HepG2 (cell line): ENCODE measurements around the gene SGK1. TPM values are rescaled to one million over a fixed set of nuclear protein-coding genes. Genes with fewer than 3 reads are reported as not detected.

Experiments
- ARNTL ChIP-seq: sonication (generic); formaldehyde crosslinking; IDR thresholded peaks from 2 replicates; pipeline ENCODE4 v1.4.0; 2020; ENCODE audit warnings: mild to moderate bottlenecking, missing genetic modification reagents
- ATF6 ChIP-seq: sonication (generic); formaldehyde crosslinking; conservative IDR thresholded peaks from 2 replicates; pipeline ENCODE4 v1.4.0; 2020; ENCODE audit warnings: missing genetic modification reagents
- CBX2 ChIP-seq, 2 experiments: fragments of 200-600 bp in 1 of 2; sonication (generic); formaldehyde crosslinking in 1 of 2; IDR thresholded peaks; 2 replicates each; pipeline versions ENCODE4 v1.7.0 to v1.8.1; 2018 to 2022; ENCODE audit warnings: low read depth in 2 of 2, low read length in 1 of 2, mild to moderate bottlenecking in 1 of 2, missing genetic modification reagents in 1 of 2
- DR1 ChIP-seq: sonication (generic); formaldehyde crosslinking; IDR thresholded peaks from 2 replicates; pipeline ENCODE4 v1.8.0; 2021; ENCODE audit warnings: mild to moderate bottlenecking, missing genetic modification reagents, inconsistent platforms
- HDAC2 ChIP-seq: sonication (generic); formaldehyde crosslinking; IDR thresholded peaks from 2 replicates; pipeline ENCODE4 v1.4.0; 2020; ENCODE audit warnings: missing genetic modification reagents
- HOXA7 ChIP-seq: sonication (generic); formaldehyde crosslinking; IDR thresholded peaks from 2 replicates; pipeline ENCODE4 v1.8.1; 2022; ENCODE audit warnings: mild to moderate bottlenecking, missing genetic modification reagents, moderate library complexity
- JUND ChIP-seq: sonication (generic); formaldehyde crosslinking; IDR thresholded peaks from 2 replicates; pipeline ENCODE4 v1.8.0; 2022; ENCODE audit warnings: mild to moderate bottlenecking, missing genetic modification reagents
- KAT7 ChIP-seq: IDR thresholded peaks from 2 replicates; pipeline ENCODE4 v1.6.1; 2018; ENCODE audit warnings: borderline replicate concordance, missing compliant biosample characterization
- KDM1A ChIP-seq: IDR thresholded peaks from 2 replicates; pipeline ENCODE4 v1.6.1; 2016; ENCODE audit warnings: missing compliant biosample characterization
- KLF12 ChIP-seq: sonication (generic); formaldehyde crosslinking; IDR thresholded peaks from 2 replicates; pipeline ENCODE4 v1.4.0; 2020; ENCODE audit warnings: missing genetic modification reagents, borderline replicate concordance
- KLF9 ChIP-seq: IDR thresholded peaks from 2 replicates; pipeline ENCODE4 v1.6.1; 2016; ENCODE audit warnings: low read depth
- MAFK ChIP-seq, 2 experiments: IDR thresholded peaks in 1 of 2; conservative IDR thresholded peaks in 1 of 2; 2 replicates each; pipeline ENCODE4 v1.6.1; 2011; ENCODE audit warnings: improper control_type of control experiment in 2 of 2, low read length in 2 of 2
- PATZ1 ChIP-seq: sonication (generic); formaldehyde crosslinking; IDR thresholded peaks from 2 replicates; pipeline ENCODE4 v1.4.0; 2020; ENCODE audit warnings: missing genetic modification reagents
- REPIN1 ChIP-seq: sonication (generic); formaldehyde crosslinking; IDR thresholded peaks from 2 replicates; pipeline ENCODE4 v1.8.0; 2022; ENCODE audit warnings: missing genetic modification reagents, low read depth, mild to moderate bottlenecking, borderline replicate concordance
- SIN3B ChIP-seq: fragments of 150-350 bp; IDR thresholded peaks from 2 replicates; pipeline ENCODE4 v1.6.1; 2014; ENCODE audit warnings: low read length
- SMAD1 ChIP-seq: sonication (generic); formaldehyde crosslinking; IDR thresholded peaks from 2 replicates; pipeline ENCODE4 v1.4.0; 2020; ENCODE audit warnings: missing genetic modification reagents, low read depth, mild to moderate bottlenecking, borderline replicate concordance
- SNRNP70 ChIP-seq: fragments of 200-400 bp; formaldehyde crosslinking; IDR thresholded peaks from 2 replicates; pipeline ENCODE4 v1.6.1; 2017; ENCODE audit warnings: mild to moderate bottlenecking, low read depth, low read length, moderate library complexity
- SOX13 ChIP-seq, 3 experiments: fragments of 450-650 bp in 1 of 3; sonication (generic) in 1 of 3; formaldehyde crosslinking in 1 of 3; IDR thresholded peaks in 2 of 3; conservative IDR thresholded peaks in 1 of 3; 2 replicates each; pipeline versions ENCODE4 v1.5.0 to v1.6.1; 2016 to 2020; ENCODE audit warnings: antibody characterized with exemption in 1 of 3, mild to moderate bottlenecking in 1 of 3, missing compliant biosample characterization in 1 of 3, missing genetic modification reagents in 1 of 3, moderate library complexity in 1 of 3
- SP5 ChIP-seq: IDR thresholded peaks from 2 replicates; pipeline ENCODE4 v1.6.1; 2016; ENCODE audit warnings: low read depth, borderline replicate concordance
- TCF7 ChIP-seq: sonication (generic); IDR thresholded peaks from 2 replicates; pipeline ENCODE4 v1.6.1; 2016; ENCODE audit warnings: antibody characterized with exemption, low read depth
- TEAD3 ChIP-seq: optimal IDR thresholded peaks from 2 replicates; pipeline ENCODE3; 2016; ENCODE audit warnings: borderline replicate concordance
- TSC22D2 ChIP-seq: sonication (generic); formaldehyde crosslinking; IDR thresholded peaks from 2 replicates; pipeline ENCODE4 v1.5.1; 2020; ENCODE audit warnings: missing genetic modification reagents, mild to moderate bottlenecking, borderline replicate concordance
- ZC3H4 ChIP-seq: sonication (generic); formaldehyde crosslinking; IDR thresholded peaks from 2 replicates; pipeline ENCODE4 v1.4.0; 2020; ENCODE audit warnings: missing genetic modification reagents, borderline replicate concordance
- ZNF138 ChIP-seq: sonication (generic); formaldehyde crosslinking; IDR thresholded peaks from 2 replicates; pipeline ENCODE4 v1.5.0; 2020; ENCODE audit warnings: mild to moderate bottlenecking, low read depth, missing genetic modification reagents
- ZNF24 ChIP-seq: fragments of 450-650 bp; IDR thresholded peaks from 2 replicates; pipeline ENCODE4 v1.6.1; 2017; ENCODE audit warnings: antibody characterized with exemption, mild to moderate bottlenecking
- ZNF296 ChIP-seq: sonication (generic); formaldehyde crosslinking; conservative IDR thresholded peaks from 2 replicates; pipeline ENCODE4 v1.5.0; 2020; ENCODE audit warnings: mild to moderate bottlenecking, missing genetic modification reagents
- ZNF605 ChIP-seq: sonication (generic); formaldehyde crosslinking; IDR thresholded peaks from 2 replicates; pipeline ENCODE4 v1.8.0; 2022; ENCODE audit warnings: mild to moderate bottlenecking, missing genetic modification reagents
- ZNF713 ChIP-seq: sonication (generic); formaldehyde crosslinking; IDR thresholded peaks from 2 replicates; pipeline ENCODE4 v1.4.0; 2020; ENCODE audit warnings: mild to moderate bottlenecking, missing genetic modification reagents
- ZNF878 ChIP-seq: sonication (generic); formaldehyde crosslinking; IDR thresholded peaks from 2 replicates; pipeline ENCODE4 v1.8.1; 2023; ENCODE audit warnings: mild to moderate bottlenecking, missing genetic modification reagents, moderate library complexity
- polyA plus RNA-seq, 8 experiments: library from polyadenylated mRNA; depleted of rRNA in 3 of 8; stranded (reverse) in 7 of 8; unstranded in 1 of 8; fragments of >200 nt; fragmentation: Illumina TruSeq in 4 of 8; extraction: Trizol in 4 of 8; gene quantifications; 2 replicates each; pipeline versions ENCODE4 v1.2.1 to v1.2.3, GENCODE V29; 2011 to 2016; ENCODE audit warnings: low read depth in 4 of 8, missing spikeins in 1 of 8, mixed read lengths in 1 of 8; ENCODE audit not compliant: insufficient read depth in 1 of 8
- total RNA-seq, 5 experiments: library from RNA; depleted of rRNA; stranded (reverse); fragments of >200 nt; fragmentation: Illumina TruSeq; extraction: Trizol; gene quantifications; 2 replicates each; pipeline ENCODE4 v1.2.3, GENCODE V29; 2016; ENCODE audit warnings: low read depth in 1 of 5

The SGK1 gene
- total and polyA plus RNA-seq, 2 of the 13 experiments (the other 11 are each of a cell fraction or from before 2014, with no cell fraction given) = 56.1 to 56.2 TPM

- TF ChIP-seq TEAD3 (CRISPR knock-in tag) = peak; percentile 97
- peak; percentile 97 for TF ChIP-seq HDAC2 (CRISPR knock-in tag)
- peak; percentile 71 for TF ChIP-seq KDM1A (CRISPR knock-in tag)
- no peak for TF ChIP-seq KLF12 (CRISPR knock-in tag)
- no peak for TF ChIP-seq ZNF138 (CRISPR knock-in tag)
- no peak for TF ChIP-seq DR1 (CRISPR knock-in tag)
- peak; percentile 74 for TF ChIP-seq PATZ1 (CRISPR knock-in tag)
- TF ChIP-seq ZC3H4 (CRISPR knock-in tag) = no peak
- peak in 1 of 2 experiments; percentile 17; a peak in 1 of 4 replicates for TF ChIP-seq MAFK (conservative IDR thresholded peaks at IDR 0.05 in 1 of 2, IDR thresholded peaks at IDR 0.05 in 1 of 2; ENCODE audit: low read length in 2 of 2)
- TF ChIP-seq JUND = peak; percentile 48; the same call in 1 of the 2 replicates
- TF ChIP-seq REPIN1 = peak; percentile 86
- TF ChIP-seq SOX13 (IDR thresholded peaks at IDR 0.05) = peak; percentile 72
- peak in 1 of 2 experiments; percentile 99; a peak in 2 of 4 replicates for TF ChIP-seq SOX13 (CRISPR knock-in tag; conservative IDR thresholded peaks at IDR 0.05 in 1 of 2, IDR thresholded peaks at IDR 0.05 in 1 of 2)
- 0 out of 2 replicates have a peak, but pooled peaks have one; percentile 26 for TF ChIP-seq ARNTL (CRISPR knock-in tag)
- TF ChIP-seq HOXA7 (CRISPR knock-in tag) = no peak
- TF ChIP-seq KLF9 (CRISPR knock-in tag) = no peak
- TF ChIP-seq ZNF713 (CRISPR knock-in tag) = no peak
- TF ChIP-seq TCF7 = peak; percentile 97
- TF ChIP-seq ZNF605 (CRISPR knock-in tag) = no peak
- peak; percentile 86; the same call in 1 of the 2 replicates for TF ChIP-seq ZNF878 (CRISPR knock-in tag)
- no peak for TF ChIP-seq SNRNP70
- TF ChIP-seq TSC22D2 = no peak
- no peak for TF ChIP-seq CBX2 (IDR thresholded peaks at IDR 0.05; ENCODE audit: low read depth, low read length)
- TF ChIP-seq CBX2 (CRISPR knock-in tag; IDR thresholded peaks at IDR 0.05; ENCODE audit: low read depth) = no peak
- TF ChIP-seq SIN3B = no peak
- no peak for TF ChIP-seq ATF6
- peak; percentile 68; the same call in 1 of the 2 replicates for TF ChIP-seq KAT7 (CRISPR knock-in tag)
- TF ChIP-seq ZNF296 = no peak
- no peak for TF ChIP-seq SMAD1 (CRISPR knock-in tag)
- TF ChIP-seq SP5 (CRISPR knock-in tag) = peak; percentile 67; the same call in 1 of the 2 replicates
- TF ChIP-seq ZNF24 = peak; percentile 44; the same call in 1 of the 2 replicates
Observed at GRCh38 chr6:134198093-134198492, 119.8 kb downstream of the SGK1 start (continued).
